IMR-90 (cell line): Measurements from ENCODE around the gene EHD4. TPM values are rescaled to one million over a fixed set of nuclear protein-coding genes. Genes with fewer than 3 reads are reported as not detected.

ENCODE experiments used
- ATAC-seq: fragments of 200-7000 bp; cut with Tn5 transposase; 2 replicates; pipeline ENCODE4 v1.9.1; 2020; ENCODE audit warnings: low read depth, mild to moderate bottlenecking, moderate library complexity
- Bru-seq: library from RNA; stranded (reverse); fragments of 400-500 nt; gene quantifications from one replicate; lab custom pipeline; 2021; lab: Mats Ljungman, UMichigan
- BruChase-seq, 2 experiments: library from RNA; stranded (reverse); fragments of 400-500 nt; gene quantifications; one replicate each; lab custom pipeline; 2021; lab: Mats Ljungman, UMichigan
- BruUV-seq: library from RNA; stranded (reverse); fragments of 400-500 nt; replicated peaks from 2 replicates; lab custom pipeline; 2021; lab: Mats Ljungman, UMichigan
- CTCF ChIA-PET: fragments of 300-600 bp; formaldehyde crosslinking; extraction: SDS; loops from one replicate; lab custom pipeline; 2021; ENCODE audit warnings: antibody characterized with exemption; lab: Yijun Ruan, JAX
- POLR2A ChIA-PET: fragments of 300-600 bp; sonication (Branson Sonifier 250); formaldehyde crosslinking; loops from one replicate; lab custom pipeline; 2022; ENCODE audit warnings: antibody characterized with exemption; ENCODE audit not compliant: unreplicated experiment; lab: Charles Lee
- DNase-seq: peaks from one replicate; pipeline ENCODE4 v3.0.0; 2013
- H2AFZ ChIP-seq: replicated peaks from 2 replicates; pipeline ENCODE3; 2013; ENCODE audit warnings: low read length, mild to moderate bottlenecking; ENCODE audit not compliant: poor library complexity
- H2AK5ac ChIP-seq: 2 replicates; pipeline ENCODE4 v1.6.1; 2013; ENCODE audit warnings: low read depth, low read length, inconsistent platforms
- H2AK9ac ChIP-seq: replicated peaks from 2 replicates; pipeline ENCODE3; 2013; ENCODE audit warnings: mild to moderate bottlenecking, low read depth, low read length, moderate library complexity; ENCODE audit not compliant: poor library complexity
- H2BK120ac ChIP-seq: 2 replicates; pipeline ENCODE4 v1.6.1; 2013; ENCODE audit warnings: low read depth, low read length, inconsistent platforms
- H2BK15ac ChIP-seq: 3 replicates; pipeline ENCODE4 v1.6.1; 2013; ENCODE audit warnings: low read depth, low read length, inconsistent platforms
- H2BK20ac ChIP-seq: 2 replicates; pipeline ENCODE4 v1.6.1; 2013; ENCODE audit warnings: low read depth, mild to moderate bottlenecking, inconsistent platforms, low read length, moderate library complexity
- H2BK5ac ChIP-seq: 2 replicates; pipeline ENCODE4 v1.6.1; 2013; ENCODE audit warnings: mild to moderate bottlenecking, low read depth, low read length, inconsistent platforms; ENCODE audit not compliant: poor library complexity, severe bottlenecking
- H3K14ac ChIP-seq: replicated peaks from 2 replicates; pipeline ENCODE4 v1.6.1; 2013; ENCODE audit warnings: low read depth, low read length, inconsistent platforms
- H3K18ac ChIP-seq: 2 replicates; pipeline ENCODE4 v1.6.1; 2013; ENCODE audit warnings: low read depth, low read length, control low read depth
- H3K23ac ChIP-seq: 2 replicates; pipeline ENCODE4 v1.6.1; 2013; ENCODE audit warnings: low read depth, low read length, inconsistent platforms
- H3K27ac ChIP-seq: 2 replicates; pipeline ENCODE4 v1.5.1; 2013; ENCODE audit warnings: mild to moderate bottlenecking, control low read depth, low read length; ENCODE audit not compliant: insufficient read depth
- H3K27me3 ChIP-seq: 2 replicates; pipeline ENCODE4 v1.6.1; 2013; ENCODE audit warnings: low read length; ENCODE audit not compliant: control insufficient read depth, insufficient read depth
- H3K36me3 ChIP-seq: 2 replicates; pipeline ENCODE4 v1.6.1; 2013; ENCODE audit warnings: low read length, mixed read lengths; ENCODE audit not compliant: control insufficient read depth, insufficient read depth
- H3K4ac ChIP-seq: 2 replicates; pipeline ENCODE4 v1.6.1; 2013; ENCODE audit warnings: low read depth, low read length, inconsistent platforms
- H3K4me1 ChIP-seq: 2 replicates; pipeline ENCODE4 v1.6.1; 2013; ENCODE audit warnings: low read length, mixed read lengths; ENCODE audit not compliant: control insufficient read depth, insufficient read depth
- H3K4me2 ChIP-seq: 2 replicates; pipeline ENCODE4 v1.6.1; 2013; ENCODE audit warnings: low read depth, mild to moderate bottlenecking, control low read depth, low read length, moderate library complexity
- H3K4me3 ChIP-seq: 2 replicates; pipeline ENCODE4 v1.5.1; 2013; ENCODE audit warnings: low read depth, mild to moderate bottlenecking, control low read depth, low read length, moderate library complexity; ENCODE audit not compliant: insufficient read depth
- H3K56ac ChIP-seq: 2 replicates; pipeline ENCODE4 v1.6.1; 2013; ENCODE audit warnings: low read length, inconsistent platforms; ENCODE audit not compliant: insufficient read depth; ENCODE audit errors: extremely low read depth
- H3K79me1 ChIP-seq, 2 experiments: 2 replicates each; pipeline ENCODE4 v1.6.1; 2013; ENCODE audit warnings: low read length in 2 of 2, inconsistent platforms in 1 of 2, low read depth in 1 of 2
- H3K9ac ChIP-seq: 2 replicates; pipeline ENCODE4 v1.6.1; 2013; ENCODE audit warnings: low read depth, low read length, control low read depth
- H3K9me1 ChIP-seq: 2 replicates; pipeline ENCODE4 v1.6.1; 2013; ENCODE audit warnings: low read length, inconsistent platforms; ENCODE audit not compliant: insufficient read depth
- H3K9me3 ChIP-seq: 2 replicates; pipeline ENCODE4 v1.6.1; 2013; ENCODE audit warnings: low read length; ENCODE audit not compliant: control insufficient read depth, insufficient read depth
- H4K20me1 ChIP-seq: 2 replicates; pipeline ENCODE4 v1.6.1; 2013; ENCODE audit warnings: low read length, inconsistent platforms; ENCODE audit not compliant: insufficient read depth
- H4K5ac ChIP-seq: 2 replicates; pipeline ENCODE4 v1.6.1; 2013; ENCODE audit warnings: mild to moderate bottlenecking, low read depth, low read length, control low read depth
- H4K8ac ChIP-seq, 2 experiments: 2 replicates each; pipeline ENCODE4 v1.6.1; 2013; ENCODE audit warnings: low read depth in 2 of 2, low read length in 2 of 2, control low read depth in 1 of 2, inconsistent platforms in 1 of 2
- H4K91ac ChIP-seq: 2 replicates; pipeline ENCODE4 v1.6.1; 2013; ENCODE audit warnings: low read depth, low read length, inconsistent platforms; ENCODE audit not compliant: insufficient read depth
- CHD1 ChIP-seq: IDR thresholded peaks from 2 replicates; pipeline ENCODE4 v1.6.1; 2012; ENCODE audit warnings: low read depth, low read length, improper control_type of control experiment
- FOS ChIP-seq: fragments of 150-350 bp; IDR thresholded peaks from 2 replicates; pipeline ENCODE4 v1.6.1; 2016; ENCODE audit warnings: low read depth, low read length
- MAFK ChIP-seq: IDR thresholded peaks from 2 replicates; pipeline ENCODE4 v1.6.1; 2012; ENCODE audit warnings: low read depth, low read length, improper control_type of control experiment
- NFE2L2 ChIP-seq: fragments of 150-350 bp; IDR thresholded peaks from 2 replicates; pipeline ENCODE4 v1.6.1; 2016; ENCODE audit warnings: low read depth, mild to moderate bottlenecking, low read length
- RAD21 ChIP-seq: IDR thresholded peaks from 2 replicates; pipeline ENCODE4 v1.6.1; 2012; ENCODE audit warnings: low read length, improper control_type of control experiment
- RFX5 ChIP-seq: IDR thresholded peaks from 2 replicates; pipeline ENCODE4 v1.8.0; 2012; ENCODE audit warnings: low read depth, mild to moderate bottlenecking, low read length, moderate library complexity
- SMC3 ChIP-seq: fragments of 150-350 bp; IDR thresholded peaks from 2 replicates; pipeline ENCODE4 v1.6.1; 2016; ENCODE audit warnings: low read depth, mild to moderate bottlenecking, antibody characterized with exemption, low read length, moderate library complexity
- USF2 ChIP-seq: fragments of 150-350 bp; IDR thresholded peaks from 2 replicates; pipeline ENCODE4 v1.6.1; 2017; ENCODE audit warnings: mild to moderate bottlenecking, antibody characterized with exemption, low read length, low read depth
- WGBS, 2 experiments: methylation state at CpG; one replicate each; pipeline versions ENCODE4 v1.1.5 to v1.1.7; 2013; ENCODE audit warnings: missing lambda C conversion rate in 2 of 2; ENCODE audit not compliant: insufficient read length in 1 of 2; ENCODE audit errors: extremely low coverage in 2 of 2; 5-methylcytosine and 5-hydroxymethylcytosine counted together
- dilution Hi-C: fragments of 300-500 bp; cut with HindIII; formaldehyde crosslinking; loops from one replicate; pipeline ENCODE4 v1.14.3; 2018; ENCODE audit warnings: low sequenced_read_pairs; ENCODE audit not compliant: unreplicated experiment
- in situ Hi-C: fragments of 300-500 bp; cut with MboI; formaldehyde crosslinking; loops from 3 replicates; pipeline ENCODE4 v1.14.3; 2019; ENCODE audit warnings: low sequenced_read_pairs, inconsistent platforms, mixed read lengths
- intact Hi-C: fragments of 100-400 bp; cut with micrococcal nuclease; formaldehyde crosslinking; loops from 2 replicates; pipeline ENCODE4 v1.10.0; 2022
- long read RNA-seq: library from polyadenylated mRNA; unstranded; transcript quantifications from one replicate; pipeline ENCODE4 v2.0.0, GENCODE V29; 2021; ENCODE audit not compliant: unreplicated experiment
- polyA plus RNA-seq, 3 experiments: library from polyadenylated mRNA; depleted of rRNA; stranded (reverse); fragments of >200 nt; gene quantifications; 2 replicates each; pipeline ENCODE4 v1.2.3, GENCODE V29; 2012; ENCODE audit warnings: low replicate concordance in 1 of 3
- total RNA-seq: library from RNA; depleted of rRNA; stranded (reverse); fragments of >200 nt; gene quantifications from 2 replicates; pipeline ENCODE4 v1.2.3, GENCODE V29; 2012; rRNA removed
- TF ChIP-seq, protein P1 (sequence below): fragments of 150-350 bp; IDR thresholded peaks from 2 replicates; pipeline ENCODE4 v1.6.1; 2016; ENCODE audit warnings: low read depth, mild to moderate bottlenecking, low read length, moderate library complexity, borderline replicate concordance

Gene EHD4
- total RNA-seq = 26.4 and 29.0 TPM in 2 replicates
- 21.0 and 21.1 TPM in 2 replicates for polyA plus RNA-seq (2012; rRNA removed)
- 13.2 and 20.3 TPM in 2 replicates for polyA plus RNA-seq (2012; cell fraction: cytosol; rRNA removed)
- 10.2 and 11.2 TPM in 2 replicates for polyA plus RNA-seq (2012; cell fraction: nucleus; rRNA removed; ENCODE audit: low replicate concordance)
- Bru-seq, nascent RNA = percentile 61 among the genes with signal in this experiment
- percentile 49 among the genes with signal in this experiment for BruChase-seq, experiment 1, labeled RNA remaining after a 6-hour chase
- BruChase-seq, experiment 2, labeled RNA remaining after a 2-hour chase = percentile 43 among the genes with signal in this experiment
- long read RNA-seq, full-length matches to known transcripts = 33 of 42 reads
- long read RNA-seq, partial matches to known transcripts = 4 of 42 reads
- long read RNA-seq, other reads (novel, unspliced or antisense) = 5 of 42 reads

GRCh38 chr15:41972253-41973242, at the start of gene EHD4:
TSS of gene EHD4 (minus strand) at chr15:41972557. CDS start at chr15:41972494, 63 bp downstream.
- POLR2A ChIA-PET = interaction anchor here (0.6 to 0.7 kb wide), 2 partner anchors 429 to 522 kb away, joined by 8 to 9 read pairs; partner anchors contain the start of gene RPAP1
- Histone ChIP-seq H3K18ac (peak within 1 kb of the TSS; percentile 33; the same call in 1 of the 2 replicates), H3K56ac (no peak within 1 kb of the TSS; the same call in 1 of the 2 replicates), H3K4me3 (peak within 1 kb of the TSS; percentile 96), H3K23ac (peak within 1 kb of the TSS; percentile 83; the same call in 1 of the 2 replicates), H3K36me3 (no peaks in the 10 kb centered on the region), H2BK15ac (peak within 1 kb of the TSS; percentile 39; the same call in 1 of the 3 replicates), H3K9ac (peak within 1 kb of the TSS; percentile 83), H2BK20ac (peak within 1 kb of the TSS; percentile 63; the same call in 1 of the 2 replicates), H4K8ac (peak within 1 kb of the TSS; percentile 61 to 94), H2AK9ac (peak within 1 kb of the TSS; percentile 80), H3K79me1 (peaks cover 24 to 41% of the 10 kb centered on the region in 2 experiments), H2AK5ac (peak within 1 kb of the TSS; percentile 74; the same call in 1 of the 2 replicates), H4K20me1 (peaks cover 11% of the 10 kb centered on the region; the same call in 1 of the 2 replicates), H3K9me3 (no peaks in the 10 kb centered on the region), H3K4ac (peak within 1 kb of the TSS; percentile 93), H2BK5ac (peak within 1 kb of the TSS; percentile 68), H3K14ac (peak within 1 kb of the TSS; percentile 73), H3K9me1 (peaks cover 6% of the 10 kb centered on the region), H3K27me3 (peaks cover 2% of the 10 kb centered on the region; the same call in 1 of the 2 replicates), H4K91ac (peak within 1 kb of the TSS; percentile 41), H3K4me1 (peaks cover 6% of the 10 kb centered on the region), H3K4me2 (peak within 1 kb of the TSS; percentile 94), H2BK120ac (peak within 1 kb of the TSS; percentile 67), H4K5ac (peak within 1 kb of the TSS; percentile 56; the same call in 1 of the 2 replicates), H2AFZ (peak within 1 kb of the TSS; percentile 93), H3K27ac (peak within 1 kb of the TSS; percentile 65)
- intact Hi-C loops = loop anchor here (1.0 kb wide), 1 partner anchor 42 kb away; no protein-coding TSS in a partner anchor
- WGBS, 2 experiments = 1% methylated on average over 22 of the region's 72 CpGs; no CpG with 5 or more reads in 1 of the 2 experiments
- dilution Hi-C loops = no loop called here
- DNase-seq (peak; percentile 99), ATAC-seq (peak; percentile 96)
- in situ Hi-C loops = no loop called here
- BruUV-seq = no TSS peak
- CTCF ChIA-PET = interaction anchor here (0.7 to 1.0 kb wide), 3 partner anchors 52 to 198 kb away, joined by 3 to 4 read pairs (median 3); partner anchors contain the start of gene MAPKBP1
- no peak for TF ChIP-seq FOS
- TF ChIP-seq NFE2L2 = no peak
- peak; percentile 42; the same call in 1 of the 2 replicates for TF ChIP-seq RFX5
- no peak; the same call in 1 of the 2 replicates for TF ChIP-seq RAD21
- peak; percentile 43; the same call in 1 of the 2 replicates for TF ChIP-seq USF2
- TF ChIP-seq, protein P1, sequence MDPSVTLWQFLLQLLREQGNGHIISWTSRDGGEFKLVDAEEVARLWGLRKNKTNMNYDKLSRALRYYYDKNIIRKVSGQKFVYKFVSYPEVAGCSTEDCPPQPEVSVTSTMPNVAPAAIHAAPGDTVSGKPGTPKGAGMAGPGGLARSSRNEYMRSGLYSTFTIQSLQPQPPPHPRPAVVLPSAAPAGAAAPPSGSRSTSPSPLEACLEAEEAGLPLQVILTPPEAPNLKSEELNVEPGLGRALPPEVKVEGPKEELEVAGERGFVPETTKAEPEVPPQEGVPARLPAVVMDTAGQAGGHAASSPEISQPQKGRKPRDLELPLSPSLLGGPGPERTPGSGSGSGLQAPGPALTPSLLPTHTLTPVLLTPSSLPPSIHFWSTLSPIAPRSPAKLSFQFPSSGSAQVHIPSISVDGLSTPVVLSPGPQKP = no peak
- TF ChIP-seq SMC3 = no peak
- no peak for TF ChIP-seq CHD1
- peak; percentile 61 for TF ChIP-seq MAFK
